Measurements from ENCODE around the gene ARHGEF4. TPM values are rescaled to one million over a fixed set of nuclear protein-coding genes. Genes with fewer than 3 reads are reported as not detected.
A peak's percentile ranks its signal among the peaks of the same experiment; 100 is the strongest.

Gene ARHGEF4
- total and polyA plus RNA-seq, 10 of the 15 experiments (the other 5 are each of a cell fraction or from before 2014, with no cell fraction given), result 0.02 to 0.24 (median 0.16) TPM; not detected in 6

- TF ChIP-seq RELA (IDR thresholded peaks at IDR 0.05; ENCODE audit: borderline replicate concordance, partially characterized antibody) (peak; percentile 33), RAD21 (IDR thresholded peaks at IDR 0.05; ENCODE audit: insufficient read depth, low read depth, low read length) (no peak), ZNF217 (IDR thresholded peaks at IDR 0.05) (peak; percentile 82), ZNF207 (IDR thresholded peaks at IDR 0.05; ENCODE audit: borderline replicate concordance) (no peak), REST (IDR thresholded peaks at IDR 0.05; ENCODE audit: low read depth, low read length) (0 out of 2 replicates have a peak, but pooled peaks have one; percentile 11), BCL11A (IDR thresholded peaks at IDR 0.05; ENCODE audit: low read depth, low read length) (no peak), FOXK2 (IDR thresholded peaks at IDR 0.05) (no peak), CREB1 (IDR thresholded peaks at IDR 0.05; ENCODE audit: low read depth) (peak; percentile 39; the same call in 1 of the 2 replicates), TARDBP (IDR thresholded peaks at IDR 0.05; ENCODE audit: borderline replicate concordance) (no peak), BCLAF1 (IDR thresholded peaks at IDR 0.05) (no peak), MTA2 (IDR thresholded peaks at IDR 0.05; ENCODE audit: low read depth) (no peak), HCFC1 (IDR thresholded peaks at IDR 0.05; ENCODE audit: low read length) (peak; percentile 58), SREBF1 (IDR thresholded peaks at IDR 0.05; ENCODE audit: low read length) (no peak), USF2 (IDR thresholded peaks at IDR 0.05; ENCODE audit: borderline replicate concordance, low read depth, low read length) (peak; percentile 83), NR2C1 (IDR thresholded peaks at IDR 0.05) (peak; percentile 52), ETV6 (conservative IDR thresholded peaks at IDR 0.05 in 1 of 2, IDR thresholded peaks at IDR 0.05 in 1 of 2; ENCODE audit: borderline replicate concordance in 1 of 2, low read depth in 1 of 2) (no peak), RFX5 (IDR thresholded peaks at IDR 0.05; ENCODE audit: low read depth, low read length) (no peak), KDM1A (IDR thresholded peaks at IDR 0.05; ENCODE audit: borderline replicate concordance) (no peak), EP300 (IDR thresholded peaks at IDR 0.05; ENCODE audit: borderline replicate concordance in 1 of 2, control insufficient read depth in 1 of 2, low read depth in 2 of 2, low read length in 2 of 2) (no peak), PAX5 (IDR thresholded peaks at IDR 0.05; ENCODE audit: borderline replicate concordance, low read depth, low read length) (peak; percentile 88), SIN3A (IDR thresholded peaks at IDR 0.05; ENCODE audit: low read depth, low read length) (no peak), MTA3 (IDR thresholded peaks at IDR 0.05; ENCODE audit: borderline replicate concordance, low read length) (no peak), TCF12 (IDR thresholded peaks at IDR 0.05; ENCODE audit: low read depth, low read length) (no peak), TCF3 (IDR thresholded peaks at IDR 0.05; ENCODE audit: borderline replicate concordance, insufficient read depth, low read depth, low read length) (peak; percentile 11; the same call in 1 of the 2 replicates)
Observed at GRCh38 chr2:131093006-131093695, 256.4 kb downstream of the ARHGEF4 start, which contains the start of gene FAM168B (continued).
